Measurements from ENCODE around the gene SLCO3A1. TPM values are rescaled to one million over a fixed set of nuclear protein-coding genes. Genes with fewer than 3 reads are reported as not detected.

The SLCO3A1 gene
- total and polyA plus RNA-seq, 4 donors: 1.6 to 3.6 (median 2.4) TPM

GRCh38 chr15:91974321-91974720, 120.8 kb downstream of the SLCO3A1 start:
- WGBS: 88% methylated on average over 6 of the region's 6 CpGs
- no peak overlapping the region for H3K27ac ChIP-seq (ENCODE audit: low read depth in 1 of 2, low read length in 2 of 2)
- no peaks in the 10 kb centered on the region for H3K36me3 ChIP-seq (ENCODE audit: control insufficient read depth in 4 of 4, insufficient read depth in 3 of 4, low read depth in 1 of 4, low read length in 3 of 4)
- H3K9ac ChIP-seq (ENCODE audit: low read depth in 1 of 2, low read length in 2 of 2): no peak overlapping the region
- TF ChIP-seq ATF3 (IDR thresholded peaks at IDR 0.05): no peak
- no peak for TF ChIP-seq GABPA (IDR thresholded peaks at IDR 0.05 in 1 of 2, conservative IDR thresholded peaks at IDR 0.05 in 1 of 2)
- TF ChIP-seq, protein P1, sequence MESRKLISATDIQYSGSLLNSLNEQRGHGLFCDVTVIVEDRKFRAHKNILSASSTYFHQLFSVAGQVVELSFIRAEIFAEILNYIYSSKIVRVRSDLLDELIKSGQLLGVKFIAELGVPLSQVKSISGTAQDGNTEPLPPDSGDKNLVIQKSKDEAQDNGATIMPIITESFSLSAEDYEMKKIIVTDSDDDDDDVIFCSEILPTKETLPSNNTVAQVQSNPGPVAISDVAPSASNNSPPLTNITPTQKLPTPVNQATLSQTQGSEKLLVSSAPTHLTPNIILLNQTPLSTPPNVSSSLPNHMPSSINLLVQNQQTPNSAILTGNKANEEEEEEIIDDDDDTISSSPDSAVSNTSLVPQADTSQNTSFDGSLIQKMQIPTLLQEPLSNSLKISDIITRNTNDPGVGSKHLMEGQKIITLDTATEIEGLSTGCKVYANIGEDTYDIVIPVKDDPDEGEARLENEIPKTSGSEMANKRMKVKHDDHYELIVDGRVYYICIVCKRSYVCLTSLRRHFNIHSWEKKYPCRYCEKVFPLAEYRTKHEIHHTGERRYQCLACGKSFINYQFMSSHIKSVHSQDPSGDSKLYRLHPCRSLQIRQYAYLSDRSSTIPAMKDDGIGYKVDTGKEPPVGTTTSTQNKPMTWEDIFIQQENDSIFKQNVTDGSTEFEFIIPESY (IDR thresholded peaks at IDR 0.05): no peak
- no peak for TF ChIP-seq FOXA2 (IDR thresholded peaks at IDR 0.05)
- TF ChIP-seq CTCF (IDR thresholded peaks at IDR 0.05; ENCODE audit: low read depth, low read length, missing input control): no peak
- no peak for TF ChIP-seq YY1 (IDR thresholded peaks at IDR 0.05)
- TF ChIP-seq, protein P2, sequence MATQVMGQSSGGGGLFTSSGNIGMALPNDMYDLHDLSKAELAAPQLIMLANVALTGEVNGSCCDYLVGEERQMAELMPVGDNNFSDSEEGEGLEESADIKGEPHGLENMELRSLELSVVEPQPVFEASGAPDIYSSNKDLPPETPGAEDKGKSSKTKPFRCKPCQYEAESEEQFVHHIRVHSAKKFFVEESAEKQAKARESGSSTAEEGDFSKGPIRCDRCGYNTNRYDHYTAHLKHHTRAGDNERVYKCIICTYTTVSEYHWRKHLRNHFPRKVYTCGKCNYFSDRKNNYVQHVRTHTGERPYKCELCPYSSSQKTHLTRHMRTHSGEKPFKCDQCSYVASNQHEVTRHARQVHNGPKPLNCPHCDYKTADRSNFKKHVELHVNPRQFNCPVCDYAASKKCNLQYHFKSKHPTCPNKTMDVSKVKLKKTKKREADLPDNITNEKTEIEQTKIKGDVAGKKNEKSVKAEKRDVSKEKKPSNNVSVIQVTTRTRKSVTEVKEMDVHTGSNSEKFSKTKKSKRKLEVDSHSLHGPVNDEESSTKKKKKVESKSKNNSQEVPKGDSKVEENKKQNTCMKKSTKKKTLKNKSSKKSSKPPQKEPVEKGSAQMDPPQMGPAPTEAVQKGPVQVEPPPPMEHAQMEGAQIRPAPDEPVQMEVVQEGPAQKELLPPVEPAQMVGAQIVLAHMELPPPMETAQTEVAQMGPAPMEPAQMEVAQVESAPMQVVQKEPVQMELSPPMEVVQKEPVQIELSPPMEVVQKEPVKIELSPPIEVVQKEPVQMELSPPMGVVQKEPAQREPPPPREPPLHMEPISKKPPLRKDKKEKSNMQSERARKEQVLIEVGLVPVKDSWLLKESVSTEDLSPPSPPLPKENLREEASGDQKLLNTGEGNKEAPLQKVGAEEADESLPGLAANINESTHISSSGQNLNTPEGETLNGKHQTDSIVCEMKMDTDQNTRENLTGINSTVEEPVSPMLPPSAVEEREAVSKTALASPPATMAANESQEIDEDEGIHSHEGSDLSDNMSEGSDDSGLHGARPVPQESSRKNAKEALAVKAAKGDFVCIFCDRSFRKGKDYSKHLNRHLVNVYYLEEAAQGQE (IDR thresholded peaks at IDR 0.05): no peak
- TF ChIP-seq JUND (IDR thresholded peaks at IDR 0.05): no peak
- no peak for TF ChIP-seq HNF4G (IDR thresholded peaks at IDR 0.05)
- no peak for TF ChIP-seq NR2F2 (IDR thresholded peaks at IDR 0.05)
- TF ChIP-seq, protein P3, sequence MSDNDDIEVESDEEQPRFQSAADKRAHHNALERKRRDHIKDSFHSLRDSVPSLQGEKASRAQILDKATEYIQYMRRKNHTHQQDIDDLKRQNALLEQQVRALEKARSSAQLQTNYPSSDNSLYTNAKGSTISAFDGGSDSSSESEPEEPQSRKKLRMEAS (IDR thresholded peaks at IDR 0.05): no peak
- no peak for TF ChIP-seq RAD21 (IDR thresholded peaks at IDR 0.05)
- TF ChIP-seq SP1 (IDR thresholded peaks at IDR 0.05): no peak
- TF ChIP-seq HNF4A (conservative IDR thresholded peaks at IDR 0.05): no peak
- DNase-seq (ENCODE audit: low spot score): no peak
- peaks cover 0 to 2% (median 0%) of the 10 kb centered on the region in 4 donors for H3K4me1 ChIP-seq (ENCODE audit: control insufficient read depth in 4 of 4, insufficient read depth in 4 of 4, low read length in 3 of 4)
- H3K4me3 ChIP-seq (ENCODE audit: low read depth in 1 of 3, low read length in 3 of 3): no peak overlapping the region
- peaks cover 0 to 3% (median 0%) of the 10 kb centered on the region in 4 donors for H3K27me3 ChIP-seq (ENCODE audit: control insufficient read depth in 4 of 4, insufficient read depth in 4 of 4, low read length in 3 of 4)
- no peaks in the 10 kb centered on the region for H3K9me3 ChIP-seq (ENCODE audit: control insufficient read depth in 4 of 4, low read length in 3 of 4)

GRCh38 chr15:91975241-91975978, 121.9 kb downstream of the SLCO3A1 start:
- TF ChIP-seq FOXA1 (IDR thresholded peaks at IDR 0.05) (no peak), FOXA2 (IDR thresholded peaks at IDR 0.05) (no peak)
- Histone ChIP-seq H3K9me3 (ENCODE audit: control insufficient read depth in 4 of 4, low read length in 3 of 4) (no peaks in the 10 kb centered on the region), H3K4me3 (ENCODE audit: low read depth in 1 of 3, low read length in 3 of 3) (no peak overlapping the region), H3K4me1 (ENCODE audit: control insufficient read depth in 4 of 4, insufficient read depth in 4 of 4, low read length in 3 of 4) (no peaks in the 10 kb centered on the region), H3K27ac (ENCODE audit: low read depth in 1 of 2, low read length in 2 of 2) (no peak overlapping the region), H3K27me3 (ENCODE audit: control insufficient read depth in 4 of 4, insufficient read depth in 4 of 4, low read length in 3 of 4) (peaks cover 0 to 3% (median 0%) of the 10 kb centered on the region in 4 donors), H3K36me3 (ENCODE audit: control insufficient read depth in 4 of 4, insufficient read depth in 3 of 4, low read depth in 1 of 4, low read length in 3 of 4) (no peaks in the 10 kb centered on the region), H3K9ac (ENCODE audit: low read depth in 1 of 2, low read length in 2 of 2) (no peak overlapping the region)
- DNase-seq (ENCODE audit: low spot score): no peak
- 87% methylated on average over 7 of the region's 7 CpGs for WGBS
